Activated CD8-positive, alpha-beta T cell treated with anti-CD3 and anti-CD28 coated beads for 36 hours (primary cell): ENCODE data around the gene NEURL1. TPM values are rescaled to one million over a fixed set of nuclear protein-coding genes. Genes with fewer than 3 reads are reported as not detected.
"Not testable (repeated sequence)": the region's sequence is repeated elsewhere in the genome, so short reads cannot be mapped to it uniquely, and the experiment has no call there.

ENCODE experiments used
- ATAC-seq: fragments of 200-7000 bp; cut with Tn5 transposase; one replicate; pipeline ENCODE4 v1.10.0; 2021; ENCODE audit warnings: mild to moderate bottlenecking, moderate library complexity
- CTCF ChIA-PET: fragments of 350-600 bp; sonication (Branson Sonifier 250); formaldehyde crosslinking; loops from one replicate; lab custom pipeline; 2021; ENCODE audit warnings: antibody characterized with exemption; lab: Charles Lee
- POLR2A ChIA-PET: fragments of 350-600 bp; sonication (Branson Sonifier 250); formaldehyde crosslinking; loops from one replicate; lab custom pipeline; 2021; ENCODE audit warnings: antibody characterized with exemption; lab: Charles Lee
- DNase-seq: peaks from one replicate; pipeline ENCODE4 v3.0.0-alpha.2; 2020
- H3K27ac Mint-ChIP-seq: one replicate; pipeline ENCODE4 v1.8.0; 2021; ENCODE audit warnings: mild to moderate bottlenecking, mixed read lengths
- H3K27me3 Mint-ChIP-seq: one replicate; pipeline ENCODE4 v1.8.0; 2021; ENCODE audit warnings: mixed read lengths
- H3K36me3 Mint-ChIP-seq: one replicate; pipeline ENCODE4 v1.8.0; 2021; ENCODE audit warnings: low read depth, mixed read lengths
- H3K4me1 Mint-ChIP-seq: one replicate; pipeline ENCODE4 v1.8.0; 2021; ENCODE audit warnings: low read depth, mixed read lengths
- H3K4me3 Mint-ChIP-seq: one replicate; pipeline ENCODE4 v1.8.0; 2021; ENCODE audit warnings: mild to moderate bottlenecking, moderate library complexity, mixed read lengths
- H3K9me3 Mint-ChIP-seq: one replicate; pipeline ENCODE4 v1.8.0; 2021; ENCODE audit warnings: mixed read lengths
- intact Hi-C: fragments of 100-400 bp; cut with micrococcal nuclease; formaldehyde crosslinking; loops from one replicate; pipeline ENCODE4 v1.10.0; 2022
- total RNA-seq, 2 experiments: library from RNA; stranded (reverse); gene quantifications; one replicate each; pipeline ENCODE4 v1.2.3, GENCODE V29; 2021
- TF ChIP-seq, protein P1 (sequence below): fragments of 200-600 bp; IDR thresholded peaks from one replicate; pipeline ENCODE4 v1.8.0; 2022; ENCODE audit warnings: antibody characterized with exemption, mild to moderate bottlenecking

NEURL1 gene
- total RNA-seq, 2 experiments from 2014 or later = 1.7 to 1.9 TPM

DNA sequence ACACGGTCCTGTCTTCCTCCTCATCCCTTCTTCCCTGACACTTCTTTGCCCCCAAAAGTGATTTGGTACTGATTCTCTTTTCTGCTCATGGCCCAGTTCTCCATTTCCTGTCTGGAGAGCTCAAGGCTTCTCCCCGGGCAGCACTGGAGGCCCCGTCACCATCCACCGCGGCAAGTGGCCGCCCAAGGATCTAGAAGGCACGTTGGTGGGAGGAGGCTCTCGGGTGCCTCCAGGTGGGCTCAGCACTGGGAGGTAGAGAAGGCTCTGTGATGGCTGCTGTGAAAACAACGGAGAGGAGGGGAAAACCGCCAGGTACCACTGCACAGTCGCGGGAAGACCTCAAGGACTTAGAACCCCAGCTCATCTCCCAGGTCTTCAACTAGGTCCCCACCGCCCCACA, 134.4 kb downstream of the NEURL1 start:
- ATAC-seq = no peak
- no peak overlapping the region for H3K27ac Mint-ChIP-seq
- no peaks in the 10 kb centered on the region for H3K4me1 Mint-ChIP-seq
- H3K27me3 Mint-ChIP-seq = no peaks in the 10 kb centered on the region
- CTCF ChIA-PET = interaction anchor here (1.7 kb wide), 1 partner anchor 58 kb away, joined by 5 read pairs; no protein-coding TSS in a partner anchor
- no peak overlapping the region for H3K4me3 Mint-ChIP-seq
- no peaks in the 10 kb centered on the region for H3K36me3 Mint-ChIP-seq
- intact Hi-C loops = no loop called here
- POLR2A ChIA-PET = no interaction called here
- no peaks in the 10 kb centered on the region for H3K9me3 Mint-ChIP-seq
- TF ChIP-seq, protein P1, sequence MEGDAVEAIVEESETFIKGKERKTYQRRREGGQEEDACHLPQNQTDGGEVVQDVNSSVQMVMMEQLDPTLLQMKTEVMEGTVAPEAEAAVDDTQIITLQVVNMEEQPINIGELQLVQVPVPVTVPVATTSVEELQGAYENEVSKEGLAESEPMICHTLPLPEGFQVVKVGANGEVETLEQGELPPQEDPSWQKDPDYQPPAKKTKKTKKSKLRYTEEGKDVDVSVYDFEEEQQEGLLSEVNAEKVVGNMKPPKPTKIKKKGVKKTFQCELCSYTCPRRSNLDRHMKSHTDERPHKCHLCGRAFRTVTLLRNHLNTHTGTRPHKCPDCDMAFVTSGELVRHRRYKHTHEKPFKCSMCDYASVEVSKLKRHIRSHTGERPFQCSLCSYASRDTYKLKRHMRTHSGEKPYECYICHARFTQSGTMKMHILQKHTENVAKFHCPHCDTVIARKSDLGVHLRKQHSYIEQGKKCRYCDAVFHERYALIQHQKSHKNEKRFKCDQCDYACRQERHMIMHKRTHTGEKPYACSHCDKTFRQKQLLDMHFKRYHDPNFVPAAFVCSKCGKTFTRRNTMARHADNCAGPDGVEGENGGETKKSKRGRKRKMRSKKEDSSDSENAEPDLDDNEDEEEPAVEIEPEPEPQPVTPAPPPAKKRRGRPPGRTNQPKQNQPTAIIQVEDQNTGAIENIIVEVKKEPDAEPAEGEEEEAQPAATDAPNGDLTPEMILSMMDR = no peak
- DNase-seq = no peak

DNA sequence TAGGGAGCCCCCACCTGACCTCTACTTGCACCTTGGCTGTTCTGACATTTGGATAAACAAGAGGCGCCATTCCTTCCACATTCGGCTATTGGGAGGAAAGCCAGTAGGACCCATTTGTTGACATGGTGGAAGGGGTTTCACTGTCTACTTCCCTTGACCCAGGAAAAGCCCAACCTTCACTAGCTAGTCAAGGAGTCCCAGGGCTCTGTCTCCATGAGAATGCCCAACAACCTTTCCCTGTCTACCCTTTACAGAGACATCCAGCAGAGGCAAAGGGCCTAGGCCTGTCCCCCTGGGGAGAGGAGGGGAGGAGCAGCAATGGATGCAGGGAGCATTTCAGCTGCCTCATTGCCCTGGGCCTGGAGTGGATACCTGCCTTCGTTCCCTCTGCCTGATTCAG, 136.1 kb downstream of the NEURL1 start:
- Mint-ChIP-seq H3K4me1 (no peaks in the 10 kb centered on the region), H3K9me3 (no peaks in the 10 kb centered on the region), H3K36me3 (no peaks in the 10 kb centered on the region), H3K4me3 (no peak overlapping the region), H3K27me3 (no peaks in the 10 kb centered on the region), H3K27ac (no peak overlapping the region)
- POLR2A ChIA-PET = no interaction called here
- DNase-seq = no peak
- no peak for ATAC-seq
- CTCF ChIA-PET = interaction anchor here (3.7 kb wide), 1 partner anchor 57 kb away, joined by 13 read pairs; no protein-coding TSS in a partner anchor
- TF ChIP-seq, protein P1 = no peak
- intact Hi-C loops = no loop called here

DNA sequence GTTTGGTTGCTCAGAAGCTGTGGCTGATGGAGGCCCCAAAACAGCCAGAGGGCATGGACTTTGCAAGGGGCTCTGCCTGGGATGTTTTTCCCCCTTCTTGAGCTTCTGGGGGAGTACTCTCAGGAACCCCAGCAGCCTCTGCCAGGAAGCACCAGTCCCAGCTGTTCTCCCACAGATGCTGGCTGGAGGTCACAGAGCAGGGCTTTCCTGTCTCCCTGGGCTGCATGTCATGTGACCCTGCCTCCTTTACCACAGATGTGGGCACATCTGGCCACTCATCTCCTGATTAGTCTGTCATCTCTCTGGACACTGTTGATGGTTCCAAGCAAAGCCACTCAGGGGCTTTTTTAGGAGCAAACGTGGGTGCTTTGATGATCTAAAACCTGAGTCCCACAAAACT, 136.7 kb downstream of the NEURL1 start:
- TF ChIP-seq, protein P1 = no peak
- H3K36me3 Mint-ChIP-seq = no peaks in the 10 kb centered on the region
- intact Hi-C loops = no loop called here
- ChIA-PET POLR2A (no interaction called here), CTCF (interaction anchor here (1.3 to 3.7 kb wide), 2 partner anchors 15 to 56 kb away, joined by 3 to 13 read pairs; no protein-coding TSS in a partner anchor)
- H3K27ac Mint-ChIP-seq = no peak overlapping the region
- H3K27me3 Mint-ChIP-seq = no peaks in the 10 kb centered on the region
- H3K9me3 Mint-ChIP-seq = no peaks in the 10 kb centered on the region
- DNase-seq (no peak), ATAC-seq (no peak)
- H3K4me1 Mint-ChIP-seq = no peaks in the 10 kb centered on the region
- H3K4me3 Mint-ChIP-seq = no peak overlapping the region

DNA sequence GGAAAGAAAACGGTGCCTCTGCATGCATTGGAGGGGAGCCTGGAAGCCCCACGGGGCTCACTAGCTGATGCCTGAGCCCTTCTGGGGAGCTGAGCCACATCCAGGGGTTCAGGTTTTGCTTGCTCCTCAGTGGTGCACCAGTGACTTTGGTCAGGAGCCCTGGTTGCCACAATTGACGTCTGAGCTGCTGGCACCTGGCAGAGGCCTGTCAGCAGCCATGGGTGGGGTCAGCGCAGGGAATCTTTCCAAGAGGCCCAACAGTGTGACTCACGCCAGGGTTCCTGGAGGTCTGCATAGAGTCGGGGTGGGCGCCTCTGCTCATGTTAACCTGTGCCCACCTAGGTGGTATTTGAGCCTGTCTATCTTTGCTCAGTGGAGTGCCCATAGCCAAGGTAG, 138.7 kb downstream of the NEURL1 start:
- CTCF ChIA-PET = interaction anchor here (1.1 to 3.7 kb wide), 2 partner anchors 27 to 54 kb away, joined by 4 to 13 read pairs; no protein-coding TSS in a partner anchor
- Mint-ChIP-seq H3K27me3 (no peaks in the 10 kb centered on the region), H3K9me3 (no peaks in the 10 kb centered on the region), H3K4me1 (no peaks in the 10 kb centered on the region), H3K36me3 (no peaks in the 10 kb centered on the region), H3K27ac (no peak overlapping the region), H3K4me3 (no peak overlapping the region)
- no peak for DNase-seq
- no peak for ATAC-seq
- POLR2A ChIA-PET = no interaction called here
- TF ChIP-seq, protein P1 = no peak
- intact Hi-C loops = no loop called here

DNA sequence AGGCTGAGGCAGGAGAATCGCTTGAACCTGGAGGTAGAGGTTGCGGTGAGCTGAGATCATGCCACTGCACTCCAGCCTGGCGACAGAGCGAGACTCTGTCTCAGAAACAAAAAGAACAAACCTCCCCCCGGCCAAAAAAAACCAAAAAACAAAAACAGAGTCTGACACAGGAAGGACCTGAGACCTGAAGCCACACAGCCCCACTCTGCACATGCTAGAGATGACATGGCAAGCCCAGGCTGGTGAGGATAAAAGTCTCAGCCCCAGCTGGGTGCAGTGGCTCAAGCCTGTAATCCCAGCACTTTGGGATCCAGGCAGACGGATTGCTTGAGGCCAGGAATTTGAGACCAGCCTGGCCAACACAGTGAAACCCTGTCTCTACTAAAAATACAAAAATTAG, 139.4 kb downstream of the NEURL1 start:
- not testable (repeated sequence) for ATAC-seq

More for the DNA sequence above, 139.4 kb downstream of the NEURL1 start:
- DNase-seq, H3K4me3 Mint-ChIP-seq, H3K36me3 Mint-ChIP-seq, H3K27ac Mint-ChIP-seq, intact Hi-C loops, POLR2A ChIA-PET, H3K4me1 Mint-ChIP-seq, H3K9me3 Mint-ChIP-seq, H3K27me3 Mint-ChIP-seq: not testable (repeated sequence)
- CTCF ChIA-PET = interaction anchor here (1.1 to 3.7 kb wide), 2 partner anchors 27 to 53 kb away, joined by 4 to 13 read pairs; no protein-coding TSS in a partner anchor
